Type B pancreatic cell (in vitro differentiated cells): ENCODE data around the gene CPSF3. TPM values are rescaled to one million over a fixed set of nuclear protein-coding genes. Genes with fewer than 3 reads are reported as not detected.

Experiments
- DNase-seq: peaks from one replicate; pipeline ENCODE4 v3.0.0; 2021; ENCODE audit warnings: mixed read lengths; ENCODE audit not compliant: unreplicated experiment; ENCODE audit errors: extremely low spot score
- H3K27ac Mint-ChIP-seq: 2 replicates; pipeline ENCODE4 v1.8.0; 2021; ENCODE audit warnings: mild to moderate bottlenecking, mixed read lengths
- H3K27me3 Mint-ChIP-seq: 2 replicates; pipeline ENCODE4 v1.8.0; 2021; ENCODE audit warnings: mixed read lengths
- H3K36me3 Mint-ChIP-seq: 2 replicates; pipeline ENCODE4 v1.8.0; 2021; ENCODE audit warnings: mixed read lengths
- H3K4me1 Mint-ChIP-seq: one replicate; pipeline ENCODE4 v1.8.0; 2021; ENCODE audit warnings: mixed read lengths; ENCODE audit not compliant: unreplicated experiment
- H3K4me3 Mint-ChIP-seq: 2 replicates; pipeline ENCODE4 v1.8.0; 2021; ENCODE audit warnings: mild to moderate bottlenecking, mixed read lengths
- H3K9me3 Mint-ChIP-seq: 2 replicates; pipeline ENCODE4 v1.8.0; 2021; ENCODE audit warnings: mixed read lengths
- CTCF ChIP-seq: fragments of 200-600 bp; sonication (generic); conservative IDR thresholded peaks from 2 replicates; pipeline ENCODE4 v1.5.0; 2021; ENCODE audit warnings: antibody characterized with exemption, mild to moderate bottlenecking
- total RNA-seq: library from RNA; stranded (reverse); gene quantifications from 2 replicates; pipeline ENCODE4 v1.2.1, GENCODE V29; 2021; ENCODE audit warnings: low replicate concordance

The CPSF3 gene
- total RNA-seq, 1 donor from 2014 or later = 60.6 TPM

GRCh38 chr2:9398881-9399780 lies 24.3 kb upstream of the CPSF3 start:
- DNase-seq = no peak
- peaks cover 9% of the 10 kb centered on the region for H3K4me1 Mint-ChIP-seq

GRCh38 chr2:9400268-9401058 lies 23.0 kb upstream of the CPSF3 start:
- Mint-ChIP-seq H3K27ac (peak overlapping the region; percentile 98), H3K36me3 (peaks cover 13% of the 10 kb centered on the region)

More at GRCh38 chr2:9398881-9399780, 24.3 kb upstream of the CPSF3 start:
- TF ChIP-seq CTCF = no peak
- peaks cover 11% of the 10 kb centered on the region for H3K36me3 Mint-ChIP-seq
- no peak overlapping the region for H3K4me3 Mint-ChIP-seq
- H3K27me3 Mint-ChIP-seq = no peaks in the 10 kb centered on the region
- H3K9me3 Mint-ChIP-seq = no peaks in the 10 kb centered on the region
- H3K27ac Mint-ChIP-seq = peak overlapping the region; percentile 46

DNA sequence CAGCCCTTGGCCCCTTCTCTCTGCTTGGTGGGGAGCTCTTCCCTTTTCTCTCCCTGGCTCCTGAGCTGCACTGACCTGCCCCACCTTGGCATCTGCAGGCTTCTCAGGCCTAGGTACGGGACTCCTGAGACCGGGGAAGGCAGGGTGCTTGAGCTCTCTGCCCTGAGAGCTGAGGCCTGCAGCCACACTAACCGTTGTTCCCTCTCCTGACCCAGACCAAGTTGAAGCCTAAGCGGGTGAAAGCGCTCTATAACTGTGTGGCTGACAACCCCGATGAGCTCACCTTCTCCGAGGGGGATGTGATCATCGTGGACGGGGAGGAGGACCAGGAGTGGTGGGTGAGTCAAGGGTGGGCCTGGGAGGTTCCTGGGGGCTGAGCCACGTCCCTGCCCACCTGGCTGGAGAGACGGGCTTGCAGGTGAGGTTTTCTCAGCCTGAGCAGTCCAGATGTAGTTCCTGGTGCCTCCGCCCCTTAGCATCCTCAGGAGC lies 22.4 kb upstream of the CPSF3 start:
- peaks cover 13% of the 10 kb centered on the region for H3K36me3 Mint-ChIP-seq
- H3K27me3 Mint-ChIP-seq = no peaks in the 10 kb centered on the region
- peaks cover 9% of the 10 kb centered on the region for H3K4me1 Mint-ChIP-seq
- no peak for DNase-seq
- no peak for TF ChIP-seq CTCF
- H3K27ac Mint-ChIP-seq = peak overlapping the region; percentile 98
- H3K4me3 Mint-ChIP-seq = peak overlapping the region; percentile 47
- H3K9me3 Mint-ChIP-seq = no peaks in the 10 kb centered on the region

More at GRCh38 chr2:9400268-9401058, 23.0 kb upstream of the CPSF3 start:
- Mint-ChIP-seq H3K4me3 (peak overlapping the region; percentile 77), H3K4me1 (peaks cover 9% of the 10 kb centered on the region), H3K27me3 (no peaks in the 10 kb centered on the region), H3K9me3 (no peaks in the 10 kb centered on the region)
- no peak for DNase-seq
- no peak for TF ChIP-seq CTCF

GRCh38 chr2:9401646-9402371 lies 21.6 kb upstream of the CPSF3 start:
- H3K4me1 Mint-ChIP-seq = peaks cover 11% of the 10 kb centered on the region
- peaks cover 14% of the 10 kb centered on the region for H3K36me3 Mint-ChIP-seq
- H3K27me3 Mint-ChIP-seq = no peaks in the 10 kb centered on the region
- DNase-seq = no peak
- no peak overlapping the region for H3K4me3 Mint-ChIP-seq
- H3K9me3 Mint-ChIP-seq = no peaks in the 10 kb centered on the region
- H3K27ac Mint-ChIP-seq = no peak overlapping the region
- TF ChIP-seq CTCF = no peak

DNA sequence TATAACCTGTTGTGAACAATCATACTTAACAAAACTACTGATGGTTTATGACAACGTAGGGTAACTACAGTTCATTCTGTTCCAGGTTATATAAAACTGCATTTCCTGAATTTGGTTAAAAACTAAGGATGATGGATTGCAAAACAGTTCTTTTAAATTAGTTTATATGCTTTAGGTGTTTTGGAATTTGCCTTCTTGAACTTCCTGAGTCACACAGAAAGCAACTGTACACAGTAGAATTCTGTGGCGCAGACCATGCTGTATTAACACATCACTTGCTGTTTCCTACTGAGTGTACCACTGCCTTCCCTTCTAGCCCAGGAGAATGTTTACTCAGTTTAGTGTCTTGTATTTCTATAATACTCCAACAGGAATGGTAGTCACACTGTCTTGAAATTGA lies 19.5 kb upstream of the CPSF3 start:
- H3K4me1 Mint-ChIP-seq = peaks cover 20% of the 10 kb centered on the region
- no peak for TF ChIP-seq CTCF
- no peaks in the 10 kb centered on the region for H3K9me3 Mint-ChIP-seq
- no peak overlapping the region for H3K4me3 Mint-ChIP-seq
- DNase-seq = no peak
- no peak overlapping the region for H3K27ac Mint-ChIP-seq
- H3K36me3 Mint-ChIP-seq = peaks cover 20% of the 10 kb centered on the region
- no peaks in the 10 kb centered on the region for H3K27me3 Mint-ChIP-seq
